Measurements from ENCODE around the gene MYRIP.

GRCh38 chr3:40160933-40161332 lies 351.5 kb downstream of the MYRIP start:
- TF ChIP-seq CTCF (IDR thresholded peaks at IDR 0.05) (no peak), EP300 (IDR thresholded peaks at IDR 0.05) (no peak)

Data from suprapubic skin (tissue), 3 donors.